ENCODE measurements around the gene RTEL1. TPM values are rescaled to one million over a fixed set of nuclear protein-coding genes. Genes with fewer than 3 reads are reported as not detected.
A peak's percentile ranks its signal among the peaks of the same experiment; 100 is the strongest.
"Not testable (repeated sequence)": the region's sequence is repeated elsewhere in the genome, so short reads cannot be mapped to it uniquely, and the experiment has no call there.

The RTEL1 gene
- total RNA-seq, 1 donor from 2014 or later, result 31.7 TPM

DNA sequence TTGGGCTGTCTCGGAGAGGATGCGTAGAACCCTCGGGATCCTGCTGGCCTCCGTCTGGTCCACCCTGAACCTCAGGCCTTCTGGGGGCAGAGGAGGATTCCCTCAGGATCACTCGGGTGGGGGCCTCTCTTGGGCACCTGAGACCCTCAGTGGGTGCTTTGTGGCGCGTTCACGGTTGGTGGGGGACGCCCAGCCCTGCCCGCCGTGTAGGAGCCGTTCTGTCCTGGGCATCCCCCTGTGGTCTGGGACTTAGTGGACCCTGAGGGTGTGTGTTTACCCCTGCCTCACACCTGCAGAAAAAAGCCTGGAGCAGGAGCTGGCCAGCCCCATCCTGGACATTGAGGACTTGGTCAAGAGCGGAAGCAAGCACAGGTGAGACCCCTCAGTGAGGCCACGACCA lies 7.6 kb downstream of the RTEL1 start:
- no peak for DNase-seq (ENCODE audit: low spot score)

DNA sequence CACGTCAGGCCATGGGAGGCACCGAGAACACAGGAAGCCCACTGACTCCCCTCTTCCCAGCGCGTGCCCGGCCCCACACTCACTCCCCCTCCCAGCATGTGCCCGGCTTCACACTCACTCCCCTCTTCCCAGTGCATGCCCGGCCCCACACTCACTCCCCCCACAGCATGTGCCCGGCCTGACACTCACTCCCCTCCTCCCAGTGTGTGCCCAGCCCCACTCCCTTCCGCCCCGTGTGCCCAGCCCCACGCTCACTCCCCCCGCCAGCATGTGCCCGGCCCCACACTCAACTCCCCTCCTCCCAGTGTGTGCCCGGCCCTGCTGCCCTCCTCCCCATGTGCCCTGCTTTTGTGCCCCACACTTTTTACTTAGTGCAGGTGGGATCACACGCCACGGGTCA lies 9.7 kb downstream of the RTEL1 start:
- DNase-seq (ENCODE audit: low spot score), result no peak

DNA sequence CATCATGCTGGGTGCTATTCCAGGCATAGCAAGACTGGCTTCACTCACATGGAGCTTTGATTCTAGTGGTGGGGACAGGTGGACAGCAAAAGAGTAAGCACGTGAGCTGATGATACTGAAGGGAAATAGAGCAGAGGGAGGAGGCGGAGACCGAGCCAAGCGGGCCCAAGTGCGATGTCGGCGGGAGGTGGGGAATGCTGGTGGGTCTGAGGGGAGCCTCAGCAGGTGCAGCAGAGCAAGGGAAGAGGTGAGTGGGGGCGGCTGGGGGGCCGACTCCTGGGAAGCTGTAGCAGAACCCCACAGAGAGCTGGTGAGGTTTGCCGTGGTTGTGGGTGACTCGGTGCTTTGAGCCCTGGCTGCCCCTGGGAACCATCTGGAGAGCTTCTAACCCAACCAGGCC lies 10.2 kb downstream of the RTEL1 start:
- no peak for DNase-seq (ENCODE audit: low spot score)

DNA sequence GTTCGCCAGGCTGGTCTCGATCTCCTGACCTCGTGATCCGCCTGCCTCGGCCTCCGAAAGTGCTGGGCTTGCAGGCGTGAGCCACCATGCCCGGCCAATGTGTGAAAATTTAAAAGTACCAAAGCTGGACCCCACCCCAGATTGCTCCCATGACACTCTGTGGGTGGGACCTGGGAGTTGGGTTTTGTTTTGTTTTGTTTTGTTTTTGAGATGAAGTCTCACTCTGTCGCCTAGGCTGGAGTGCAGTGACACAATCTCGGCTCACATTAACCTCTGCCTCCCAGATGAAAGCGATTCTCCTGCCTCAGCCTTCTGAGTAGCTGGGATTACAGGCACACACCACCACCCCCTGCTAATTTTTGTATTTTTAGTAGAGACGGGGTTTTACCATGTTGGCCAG lies 13.6 kb downstream of the RTEL1 start:
- not testable (repeated sequence) for DNase-seq (ENCODE audit: low spot score)

DNA sequence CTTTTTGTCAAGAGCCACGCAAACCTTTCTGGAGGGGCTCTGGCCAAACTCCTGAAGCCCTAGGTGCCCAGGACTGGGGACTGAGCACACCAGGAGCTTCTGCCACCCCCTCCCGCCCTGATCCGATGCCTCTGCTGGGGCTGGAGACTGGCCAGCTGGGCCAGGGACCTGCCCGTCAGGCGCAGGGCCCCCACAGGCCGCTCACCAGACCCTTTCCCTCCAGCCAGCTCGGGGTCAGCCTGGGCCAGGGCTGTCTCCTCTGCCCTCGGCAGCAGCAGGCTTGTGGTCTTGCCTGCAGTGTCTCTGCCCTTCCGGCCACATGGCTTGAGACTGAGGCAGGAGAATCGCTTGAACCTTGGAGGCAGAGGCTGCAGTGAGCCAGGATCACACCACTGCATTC lies 14.6 kb downstream of the RTEL1 start:
- DNase-seq (ENCODE audit: low spot score), result no peak

DNA sequence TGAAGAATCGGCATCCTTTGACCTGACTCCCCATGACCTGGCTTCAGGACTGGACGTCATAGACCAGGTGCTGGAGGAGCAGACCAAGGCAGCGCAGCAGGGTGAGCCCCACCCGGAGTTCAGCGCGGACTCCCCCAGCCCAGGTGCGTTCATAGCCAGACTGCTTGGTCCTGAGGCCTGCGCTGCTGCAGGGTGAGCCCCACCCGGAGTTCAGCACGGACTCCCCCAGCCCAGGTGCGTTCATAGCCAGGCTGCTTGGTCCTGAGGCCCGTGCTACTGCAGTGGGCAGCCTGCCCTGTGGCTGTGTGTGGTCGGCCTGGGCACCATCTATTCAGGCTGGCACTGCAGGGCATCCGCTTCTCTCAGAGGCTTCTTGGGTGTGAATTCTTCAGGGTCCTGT lies 15.8 kb downstream of the RTEL1 start:
- DNase-seq (ENCODE audit: low spot score), result no peak

DNA sequence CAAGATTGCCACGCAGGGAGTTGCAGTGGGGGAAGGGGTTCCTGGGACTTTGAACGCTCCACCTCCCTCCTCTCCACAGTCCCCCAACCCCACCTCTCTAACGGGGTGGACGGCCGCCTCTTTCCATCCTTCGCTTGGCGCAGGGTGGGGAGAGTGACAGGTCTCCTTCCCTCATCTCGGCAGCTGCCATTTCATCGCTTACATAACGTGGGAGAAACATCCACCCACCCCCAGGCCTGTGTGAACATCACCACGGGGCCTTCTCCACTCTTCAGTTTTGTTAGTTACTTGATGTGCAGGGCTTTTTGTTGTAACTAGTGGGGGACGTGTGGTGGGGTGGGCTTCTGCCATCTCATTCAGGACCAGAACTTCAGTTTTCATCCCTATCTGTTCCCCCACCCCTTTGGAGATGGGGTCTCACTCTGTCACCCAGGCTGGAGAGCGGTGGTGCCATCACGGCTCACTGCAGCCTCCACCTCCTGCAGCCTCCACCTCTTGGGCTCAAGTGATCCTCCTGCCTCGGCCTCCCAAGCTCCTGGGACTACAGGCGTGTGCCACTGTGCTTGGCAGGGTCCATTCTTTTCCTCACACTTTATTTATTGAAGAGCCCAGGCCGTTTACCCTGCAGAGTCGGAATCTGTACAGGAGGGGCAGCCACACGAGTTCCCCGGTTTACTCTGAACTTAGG lies 17.7 kb downstream of the RTEL1 start:
- no peak for DNase-seq (ENCODE audit: low spot score)

DNA sequence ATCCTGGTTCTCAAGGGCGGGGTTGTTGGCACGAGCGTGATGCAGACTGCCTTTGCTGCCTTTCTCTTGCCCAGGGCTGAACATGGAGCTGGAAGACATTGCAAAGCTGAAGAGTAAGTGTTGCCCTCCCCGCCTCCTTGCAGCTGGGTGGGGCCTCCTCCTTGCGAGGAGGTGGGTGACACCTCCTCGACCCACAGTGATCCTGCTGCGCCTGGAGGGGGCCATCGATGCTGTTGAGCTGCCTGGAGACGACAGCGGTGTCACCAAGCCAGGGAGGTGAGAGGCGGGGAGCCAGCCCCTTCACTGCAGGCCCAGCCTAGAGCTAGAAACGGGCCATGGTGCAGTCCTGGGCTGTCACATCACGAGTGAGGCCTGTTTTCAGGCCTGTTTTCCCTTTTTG lies 20.0 kb downstream of the RTEL1 start:
- DNase-seq (ENCODE audit: low spot score), result no peak

DNA sequence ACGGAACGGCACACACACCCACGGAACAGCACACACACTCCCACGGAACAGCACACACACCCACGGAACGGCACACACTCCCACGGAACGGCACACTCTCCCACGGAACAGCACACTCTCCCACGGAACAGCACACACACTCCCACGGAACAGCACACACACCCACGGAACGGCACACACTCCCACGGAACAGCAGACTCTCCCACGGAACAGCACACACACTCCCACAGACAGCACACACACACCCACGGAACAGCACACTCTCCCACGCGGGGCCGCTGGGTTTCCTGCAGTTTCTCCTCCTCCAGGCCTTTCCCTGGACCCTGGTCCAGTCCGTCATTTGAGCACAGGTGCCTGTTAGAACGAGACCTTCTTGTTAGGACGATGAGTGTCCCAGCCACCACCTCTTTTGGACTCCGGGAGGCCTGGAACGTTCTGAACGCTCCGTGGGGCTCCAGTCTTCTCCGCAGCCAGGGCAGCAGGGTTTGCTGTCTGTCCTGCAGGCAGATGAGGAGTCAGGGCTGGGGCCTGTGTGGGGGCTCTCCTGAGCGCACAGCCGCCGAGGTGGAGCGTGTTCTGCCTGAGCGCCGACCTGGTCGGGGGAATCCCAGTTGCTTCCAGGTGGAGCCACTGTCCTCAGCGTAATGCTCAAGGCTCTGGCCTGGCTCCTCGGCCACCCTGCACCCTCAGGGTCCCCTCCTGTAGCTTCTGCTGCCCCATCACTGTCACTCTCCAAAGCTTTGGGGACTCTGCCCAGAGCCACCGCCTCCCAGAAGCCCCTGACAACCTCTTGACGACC lies 20.8 kb downstream of the RTEL1 start:
- DNase-seq (ENCODE audit: low spot score), result no peak

DNA sequence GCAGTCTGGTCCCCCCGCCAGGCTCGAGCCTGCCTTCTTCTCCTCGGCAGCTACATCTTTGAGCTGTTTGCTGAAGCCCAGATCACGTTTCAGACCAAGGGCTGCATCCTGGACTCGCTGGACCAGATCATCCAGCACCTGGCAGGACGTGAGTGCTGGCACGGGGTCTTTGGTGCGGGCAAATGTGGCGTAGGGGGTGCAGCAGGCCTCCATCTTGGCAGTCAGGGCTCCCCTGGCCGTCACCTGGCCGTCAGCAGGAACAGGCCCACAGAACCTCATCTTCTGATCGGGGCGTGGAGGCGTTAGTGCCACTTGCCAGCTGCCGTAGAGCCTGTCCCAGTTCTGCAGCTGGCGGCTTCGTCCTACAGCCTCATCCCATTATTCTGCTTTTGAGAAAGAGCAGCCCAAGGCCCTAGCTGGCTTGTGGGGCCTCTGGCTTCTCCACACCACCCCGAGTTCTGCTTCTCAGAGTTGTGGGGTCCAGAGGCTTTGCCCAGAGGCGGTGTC lies 21.7 kb downstream of the RTEL1 start:
- DNase-seq (ENCODE audit: low spot score), result no peak

DNA sequence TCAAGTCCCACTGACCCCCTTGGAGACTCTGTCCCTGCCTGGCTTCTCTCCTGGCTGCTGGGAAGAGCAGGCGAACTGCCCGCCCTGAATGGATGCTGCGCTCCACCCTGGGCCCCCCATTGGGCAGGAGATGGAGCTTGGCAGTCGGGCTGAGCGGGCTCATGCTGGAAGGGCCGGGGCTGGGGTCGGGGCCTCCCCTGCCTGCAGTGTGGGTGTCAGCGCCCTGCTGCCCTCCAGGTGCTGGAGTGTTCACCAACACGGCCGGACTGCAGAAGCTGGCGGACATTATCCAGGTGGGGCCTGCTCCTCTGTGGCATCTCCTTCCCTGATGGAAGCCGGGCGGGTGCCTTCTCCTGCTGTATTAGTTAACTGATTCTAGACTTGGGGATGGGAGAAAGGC lies 22.3 kb downstream of the RTEL1 start:
- DNase-seq (ENCODE audit: low spot score), result no peak

DNA sequence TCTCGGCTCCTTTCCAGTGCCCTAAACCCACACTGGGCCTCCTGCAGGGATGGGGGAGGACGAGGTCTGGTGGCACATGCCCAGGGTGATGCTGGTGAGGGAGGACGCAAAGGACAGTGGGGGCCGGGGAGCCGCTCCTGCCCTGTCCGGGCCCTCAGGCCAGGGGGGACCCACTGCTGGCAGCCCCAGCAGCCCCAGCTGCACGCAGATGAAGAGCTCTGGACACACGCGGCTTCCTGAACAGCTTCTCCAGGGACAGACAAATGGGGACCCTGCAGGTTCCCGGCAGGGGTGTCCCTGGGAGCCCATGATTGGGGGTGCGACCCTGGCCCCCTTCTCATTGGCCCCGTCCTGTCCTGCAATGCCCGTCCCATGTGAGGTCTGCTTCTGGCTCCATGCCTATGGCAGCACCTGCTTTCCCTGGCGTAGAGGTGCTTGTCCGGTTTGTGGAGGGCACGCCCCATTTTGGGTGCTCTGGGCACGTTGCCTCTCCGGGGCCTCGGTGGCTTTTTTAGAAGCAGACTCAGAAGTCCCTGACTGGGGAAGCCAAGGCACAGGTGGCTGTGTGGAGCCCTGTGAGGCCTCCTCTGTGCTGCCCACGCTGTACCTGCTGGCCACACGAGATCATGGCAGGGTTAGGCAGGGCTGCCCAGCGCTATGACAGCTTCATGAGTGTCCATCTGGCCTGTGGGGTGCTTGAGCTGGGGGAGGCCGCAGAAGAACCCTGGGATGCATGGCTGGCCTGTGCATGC lies 22.9 kb downstream of the RTEL1 start:
- DNase-seq (ENCODE audit: low spot score), result no peak

DNA sequence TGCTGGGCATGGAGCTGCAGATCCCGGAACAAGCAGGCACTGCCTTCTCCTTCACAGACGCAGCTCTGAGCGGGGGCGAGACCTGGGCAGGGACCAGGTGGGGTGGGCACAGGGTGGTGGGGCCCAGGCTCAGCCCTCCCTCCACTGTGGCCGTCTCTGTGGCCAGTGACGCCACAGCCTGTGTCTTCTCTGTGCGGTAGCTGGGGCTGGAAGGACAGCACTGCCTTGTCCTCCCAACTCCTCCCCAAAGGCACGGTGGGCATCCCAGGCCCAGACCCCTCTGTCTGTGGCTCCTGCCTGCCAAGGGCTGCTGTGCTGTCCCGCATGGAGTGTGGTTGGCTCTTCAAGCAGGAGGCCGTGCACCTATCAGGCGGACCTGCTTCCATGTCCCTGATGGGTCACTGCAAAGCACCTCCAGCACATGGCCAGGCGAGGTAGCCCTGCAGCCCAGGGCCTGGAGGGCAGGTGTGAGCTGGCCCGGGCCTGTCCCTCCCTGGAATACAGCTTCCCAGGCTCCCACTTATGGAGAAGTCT lies 23.6 kb downstream of the RTEL1 start:
- no peak for DNase-seq (ENCODE audit: low spot score)

DNA sequence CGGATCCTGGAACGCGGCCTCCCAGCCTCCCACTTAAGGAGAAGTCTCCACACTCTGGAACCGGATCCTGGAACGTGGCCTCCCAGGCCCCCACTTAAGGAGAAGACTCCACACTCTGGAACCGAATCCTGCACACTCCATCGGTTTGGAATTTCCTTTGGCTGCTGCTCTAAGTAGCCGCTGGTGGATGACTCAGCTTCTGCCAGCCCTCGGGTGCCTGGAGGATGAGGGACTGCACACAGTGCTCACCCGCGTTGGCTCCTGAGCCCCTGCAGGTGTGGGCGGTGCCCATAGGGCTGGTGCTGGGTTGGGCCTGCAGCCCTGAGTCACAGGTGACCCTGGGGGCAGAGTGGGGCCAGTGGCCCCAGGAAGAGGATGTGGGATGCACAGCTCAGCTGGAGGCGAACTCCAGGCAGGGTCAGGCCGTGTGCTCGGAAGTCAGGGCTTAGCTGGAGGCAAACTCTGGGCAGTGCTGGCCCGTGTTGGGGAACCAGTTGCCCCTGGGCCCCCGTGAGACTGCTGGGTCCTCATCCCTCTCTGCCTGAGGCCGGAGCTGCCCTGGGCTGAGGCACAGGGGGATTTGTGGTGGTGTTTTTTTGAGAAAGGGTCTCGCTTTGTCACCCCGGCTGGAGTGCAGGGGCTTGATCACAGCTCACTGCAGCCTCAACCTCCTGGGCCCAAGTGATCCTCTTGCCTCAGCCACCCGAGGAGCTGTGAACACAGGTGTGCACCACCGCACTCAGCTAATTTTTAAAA lies 24.4 kb downstream of the RTEL1 start:
- no peak for DNase-seq (ENCODE audit: low spot score)

DNA sequence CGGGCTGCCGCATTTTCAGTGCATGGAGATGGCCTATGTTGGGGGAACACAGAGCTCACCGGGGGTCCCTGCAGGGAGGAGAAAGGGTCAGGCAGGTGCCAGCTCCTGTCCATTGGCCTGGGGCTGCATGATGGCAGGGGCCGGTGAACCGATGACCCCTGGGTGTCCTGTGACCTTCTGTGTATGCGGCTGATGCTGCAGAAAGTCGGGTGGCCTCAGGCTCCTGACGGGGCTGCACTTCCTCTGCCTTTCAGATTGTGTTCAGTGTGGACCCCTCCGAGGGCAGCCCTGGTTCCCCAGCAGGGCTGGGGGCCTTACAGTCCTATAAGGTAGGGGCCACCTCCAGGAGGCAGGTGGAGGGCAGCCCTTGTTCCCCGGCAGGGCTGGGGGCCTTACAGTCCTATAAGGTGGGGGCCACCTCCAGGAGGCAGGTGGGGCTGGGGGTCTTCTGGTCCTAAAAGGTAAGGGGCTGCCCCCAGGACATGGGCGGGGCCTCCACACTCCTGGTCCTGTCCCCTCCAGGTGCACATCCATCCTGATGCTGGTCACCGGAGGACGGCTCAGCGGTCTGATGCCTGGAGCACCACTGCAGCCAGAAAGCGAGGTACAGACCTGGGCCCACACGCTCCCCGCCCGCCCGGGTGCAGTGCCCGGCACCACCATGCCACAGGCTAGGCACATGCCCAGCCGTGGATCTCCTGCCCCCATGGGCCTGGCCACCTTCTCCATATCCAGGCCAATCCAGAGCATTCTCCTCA lies 27.3 kb downstream of the RTEL1 start:
- no peak for DNase-seq (ENCODE audit: low spot score)

DNA sequence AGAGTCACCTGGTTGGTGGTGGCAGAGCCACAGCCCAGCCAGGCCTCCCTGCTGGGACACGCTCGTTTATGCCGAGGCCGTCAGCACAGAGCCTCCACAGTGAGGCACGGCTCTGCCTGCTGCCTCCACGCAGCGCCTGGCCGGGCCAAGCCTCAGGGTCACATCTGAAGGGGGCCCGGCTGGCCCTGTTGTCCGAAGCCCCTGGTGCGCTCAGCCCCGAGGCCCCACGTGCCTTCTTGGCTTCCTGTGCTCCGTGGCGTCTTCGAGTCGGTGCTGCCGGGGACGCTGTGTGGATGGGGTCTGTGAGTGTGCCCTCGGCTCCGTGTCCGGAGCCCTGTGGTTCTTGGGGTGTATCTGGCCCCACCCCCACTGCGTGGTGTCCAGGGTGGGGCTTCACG lies 28.0 kb downstream of the RTEL1 start:
- DNase-seq (ENCODE audit: low spot score), result no peak

DNA sequence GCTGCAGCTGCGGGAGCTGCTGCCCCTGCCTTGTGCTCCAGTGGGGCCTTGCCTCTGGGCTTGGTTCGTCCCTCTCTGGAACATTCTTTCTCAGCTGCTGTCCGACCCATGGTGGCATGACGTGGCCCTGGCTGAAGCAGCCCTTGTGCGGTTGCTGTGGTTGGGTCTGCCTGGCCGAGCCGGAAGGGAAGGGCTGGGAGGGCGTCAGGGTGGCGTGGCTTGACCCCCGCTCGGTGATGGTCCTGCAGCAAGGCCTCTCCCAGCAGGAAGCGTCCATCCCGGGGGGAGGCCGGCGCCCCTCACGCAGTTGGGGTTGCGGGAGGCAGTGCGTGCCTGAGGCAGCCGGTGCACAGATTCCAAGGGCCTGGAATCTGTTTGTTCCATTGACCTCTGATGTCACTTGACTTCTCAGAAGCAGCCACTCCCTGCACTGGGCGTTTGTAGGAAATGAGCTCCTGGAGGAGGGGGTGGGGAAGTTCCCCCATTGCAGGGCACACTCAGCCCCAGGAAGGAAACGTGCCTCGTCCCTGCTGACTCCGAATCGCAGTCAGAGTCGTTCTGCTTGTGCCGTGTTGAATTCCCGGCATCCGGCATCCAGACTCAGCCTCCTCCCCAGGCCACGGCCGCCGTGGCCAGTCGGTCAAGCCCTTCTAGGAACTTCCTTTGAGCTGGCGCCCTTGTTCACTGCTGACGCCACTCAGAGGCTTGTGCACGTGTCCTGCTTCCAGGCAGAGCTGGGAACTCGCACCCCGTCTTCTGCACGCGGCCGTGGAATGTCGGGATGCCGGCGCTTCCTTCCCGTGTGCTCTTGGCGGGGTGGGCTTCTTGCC lies 28.6 kb downstream of the RTEL1 start:
- peak; percentile 94 for DNase-seq (ENCODE audit: low spot score)

DNA sequence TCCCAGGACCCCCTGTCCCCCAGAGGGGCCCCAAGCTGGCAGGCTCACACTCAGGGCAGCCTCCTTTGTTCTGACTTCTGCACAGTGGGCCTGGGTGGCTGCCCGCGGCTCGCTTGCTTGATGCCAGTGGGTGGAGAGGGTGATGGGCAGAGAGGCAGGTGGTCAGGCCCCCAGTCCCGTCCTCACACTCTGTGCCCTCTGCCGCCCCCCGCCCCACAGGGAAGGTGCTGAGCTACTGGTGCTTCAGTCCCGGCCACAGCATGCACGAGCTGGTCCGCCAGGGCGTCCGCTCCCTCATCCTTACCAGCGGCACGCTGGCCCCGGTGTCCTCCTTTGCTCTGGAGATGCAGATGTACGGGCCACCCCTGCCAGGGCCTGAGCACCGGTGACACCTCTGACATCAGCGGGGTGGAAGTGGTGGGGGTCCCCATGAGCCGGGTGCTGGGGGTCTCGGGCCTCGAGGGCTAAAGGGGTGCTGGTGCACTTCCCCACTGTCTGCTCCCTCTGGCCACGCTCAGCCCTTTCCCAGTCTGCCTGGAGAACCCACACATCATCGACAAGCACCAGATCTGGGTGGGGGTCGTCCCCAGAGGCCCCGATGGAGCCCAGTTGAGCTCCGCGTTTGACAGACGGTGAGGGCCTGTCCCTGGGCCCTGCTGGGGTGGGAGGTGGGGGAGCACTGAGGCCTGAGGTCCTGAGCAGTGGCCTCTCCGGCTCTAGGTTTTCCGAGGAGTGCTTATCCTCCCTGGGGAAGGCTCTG lies 29.5 kb downstream of the RTEL1 start:
- no peak for DNase-seq (ENCODE audit: low spot score)

All from mesenteric fat pad (tissue), 1 donor.